ENCODE measurements around the gene S100A10. TPM values are rescaled to one million over a fixed set of nuclear protein-coding genes. Genes with fewer than 3 reads are reported as not detected.

Gene S100A10
- total RNA-seq, 2 experiments from 2014 or later: 2.6 TPM; not detected in 1

DNA sequence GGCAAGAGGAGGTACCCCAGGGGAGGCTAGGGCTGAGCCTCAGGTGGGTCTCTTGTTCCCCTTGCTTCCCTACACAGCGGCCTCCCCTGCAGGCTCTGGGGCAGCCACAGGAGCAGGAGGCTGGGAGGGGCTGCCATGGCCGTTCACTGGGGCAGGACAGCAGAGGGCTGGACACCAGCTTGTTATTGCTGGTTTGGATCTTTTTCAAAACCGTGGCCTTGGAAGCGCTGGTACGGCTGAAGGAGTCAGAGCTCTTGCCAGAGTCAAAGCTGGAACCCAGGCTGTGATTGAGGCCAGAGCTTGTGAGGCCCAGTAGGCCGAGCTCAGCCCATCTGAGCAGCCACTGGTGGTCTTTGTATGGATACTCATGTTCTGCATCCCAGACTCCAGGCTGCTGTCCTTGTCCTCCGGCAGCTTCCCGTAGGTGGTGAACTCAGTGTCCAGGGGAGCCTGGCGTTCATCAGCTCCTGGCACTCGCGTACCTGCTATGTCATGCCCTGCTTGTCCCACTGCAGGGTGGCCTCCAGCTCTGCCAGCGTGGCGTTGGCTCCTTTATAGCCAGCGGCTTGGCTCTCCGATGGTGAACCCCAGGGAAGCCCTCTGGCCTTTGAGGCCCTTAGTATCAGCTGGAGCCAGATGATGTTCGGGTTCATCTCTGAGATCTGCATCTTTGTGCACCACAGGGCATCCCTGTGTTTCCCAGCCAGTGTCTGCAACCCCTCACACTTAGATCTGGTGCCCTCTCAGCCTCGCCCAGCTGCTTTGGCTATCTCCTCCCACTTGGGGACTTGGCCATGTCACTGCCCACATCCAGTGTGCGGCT lies 44.1 kb downstream of the S100A10 start:
- no peaks in the 10 kb centered on the region for H3K9me3 ChIP-seq (ENCODE audit: low read length)
- ChIA-PET POLR2A (no interaction called here), CTCF (ENCODE audit: unreplicated experiment) (no interaction called here)
- intact Hi-C loops (cut with micrococcal nuclease; ENCODE audit: unreplicated experiment): no loop called here
- no peak overlapping the region for H3K4me3 ChIP-seq (ENCODE audit: low read depth, low read length, poor library complexity, severe bottlenecking)
- H3K4me2 ChIP-seq (ENCODE audit: low read length): no peak overlapping the region
- no peaks in the 10 kb centered on the region for H3K9me2 ChIP-seq (ENCODE audit: insufficient read depth, low read length)
- TF ChIP-seq CTCF (conservative IDR thresholded peaks at IDR 0.05; ENCODE audit: low read length) (no peak), EZH2phosphoT487 (IDR thresholded peaks at IDR 0.05; ENCODE audit: borderline replicate concordance, low read depth, low read length) (no peak)
- H3K79me2 ChIP-seq (ENCODE audit: insufficient read depth, low read depth, low read length): no peaks in the 10 kb centered on the region
- H3K36me3 ChIP-seq (ENCODE audit: insufficient read depth, low read length): no peaks in the 10 kb centered on the region
- H4K20me1 ChIP-seq (ENCODE audit: insufficient read depth, low read length): no peaks in the 10 kb centered on the region
- no peak overlapping the region for H2AFZ ChIP-seq (ENCODE audit: low read length)
- H3K27ac ChIP-seq (ENCODE audit: low read depth, low read length, poor library complexity, severe bottlenecking): no peak overlapping the region
- DNase-seq (ENCODE audit: low spot score): no peak
- no peaks in the 10 kb centered on the region for H3K4me1 ChIP-seq (ENCODE audit: insufficient read depth, low read length, poor library complexity, severe bottlenecking)
- no TSS peak for BruUV-seq (replicated peaks)

DNA sequence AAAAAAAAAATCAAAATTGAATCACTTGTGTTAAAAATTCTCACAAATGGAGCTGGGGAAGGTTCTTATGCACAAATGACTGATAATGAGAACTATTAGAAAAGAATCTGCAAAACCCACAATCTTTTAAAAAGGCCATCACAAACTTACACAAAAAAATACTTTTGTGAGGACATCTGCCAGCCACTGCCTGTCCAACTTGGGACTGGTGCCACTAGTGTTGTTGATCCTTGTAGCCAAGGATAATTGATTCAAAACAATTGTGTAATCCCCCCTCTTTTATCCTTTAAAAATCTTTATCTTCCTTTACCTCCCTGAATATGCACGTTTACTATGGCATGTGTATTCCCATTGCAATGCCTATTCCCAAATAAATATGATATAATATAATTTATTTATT lies 45.2 kb downstream of the S100A10 start:
- H3K9me3 ChIP-seq (ENCODE audit: low read length): no peaks in the 10 kb centered on the region
- H3K79me2 ChIP-seq (ENCODE audit: insufficient read depth, low read depth, low read length): no peaks in the 10 kb centered on the region
- no peak overlapping the region for H3K4me2 ChIP-seq (ENCODE audit: low read length)
- H4K20me1 ChIP-seq (ENCODE audit: insufficient read depth, low read length): no peaks in the 10 kb centered on the region
- DNase-seq (ENCODE audit: low spot score): no peak
- H3K4me3 ChIP-seq (ENCODE audit: low read depth, low read length, poor library complexity, severe bottlenecking): no peak overlapping the region
- H3K4me1 ChIP-seq (ENCODE audit: insufficient read depth, low read length, poor library complexity, severe bottlenecking): no peaks in the 10 kb centered on the region
- no peak overlapping the region for H2AFZ ChIP-seq (ENCODE audit: low read length)
- intact Hi-C loops (cut with micrococcal nuclease; ENCODE audit: unreplicated experiment): no loop called here
- TF ChIP-seq EZH2phosphoT487 (IDR thresholded peaks at IDR 0.05; ENCODE audit: borderline replicate concordance, low read depth, low read length) (no peak), CTCF (conservative IDR thresholded peaks at IDR 0.05; ENCODE audit: low read length) (no peak)
- CTCF ChIA-PET (ENCODE audit: unreplicated experiment): no interaction called here
- no TSS peak for BruUV-seq (replicated peaks)
- H3K9me2 ChIP-seq (ENCODE audit: insufficient read depth, low read length): no peaks in the 10 kb centered on the region
- no peak overlapping the region for H3K27ac ChIP-seq (ENCODE audit: low read depth, low read length, poor library complexity, severe bottlenecking)
- H3K36me3 ChIP-seq (ENCODE audit: insufficient read depth, low read length): no peaks in the 10 kb centered on the region
- POLR2A ChIA-PET: no interaction called here

DNA sequence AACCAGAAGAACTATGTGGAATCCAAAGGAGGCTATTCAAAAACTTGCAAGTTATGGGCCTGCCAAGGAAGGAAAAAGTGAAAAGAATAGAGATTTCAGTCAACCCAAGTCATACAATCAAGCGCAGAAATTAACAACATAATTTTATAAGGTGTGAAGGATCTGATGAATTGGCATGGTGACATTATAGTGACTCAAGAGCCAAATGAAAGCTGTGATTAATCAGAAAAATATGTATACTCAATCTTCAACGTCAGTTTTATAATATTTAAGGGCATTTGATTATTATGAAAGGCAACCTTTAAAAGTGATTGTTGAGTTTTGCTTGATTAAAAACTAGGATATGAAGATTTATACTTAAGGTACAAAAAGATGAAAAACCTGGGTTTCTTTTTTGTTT lies 46.5 kb downstream of the S100A10 start:
- Histone ChIP-seq H3K4me2 (ENCODE audit: low read length) (no peak overlapping the region), H3K36me3 (ENCODE audit: insufficient read depth, low read length) (no peaks in the 10 kb centered on the region), H3K79me2 (ENCODE audit: insufficient read depth, low read depth, low read length) (no peaks in the 10 kb centered on the region), H3K4me3 (ENCODE audit: low read depth, low read length, poor library complexity, severe bottlenecking) (no peak overlapping the region), H3K9me3 (ENCODE audit: low read length) (no peaks in the 10 kb centered on the region), H3K4me1 (ENCODE audit: insufficient read depth, low read length, poor library complexity, severe bottlenecking) (no peaks in the 10 kb centered on the region), H3K9me2 (ENCODE audit: insufficient read depth, low read length) (no peaks in the 10 kb centered on the region), H4K20me1 (ENCODE audit: insufficient read depth, low read length) (no peaks in the 10 kb centered on the region), H3K27ac (ENCODE audit: low read depth, low read length, poor library complexity, severe bottlenecking) (no peak overlapping the region), H2AFZ (ENCODE audit: low read length) (no peak overlapping the region)
- intact Hi-C loops (cut with micrococcal nuclease; ENCODE audit: unreplicated experiment): no loop called here
- POLR2A ChIA-PET: no interaction called here
- TF ChIP-seq CTCF (conservative IDR thresholded peaks at IDR 0.05; ENCODE audit: low read length) (no peak), EZH2phosphoT487 (IDR thresholded peaks at IDR 0.05; ENCODE audit: borderline replicate concordance, low read depth, low read length) (no peak)
- CTCF ChIA-PET (ENCODE audit: unreplicated experiment): no interaction called here
- no TSS peak for BruUV-seq (replicated peaks)
- DNase-seq (ENCODE audit: low spot score): no peak

Data from OCI-LY7 (cell line).